HCT116 (cell line): ENCODE measurements around the gene SIK3. TPM values are rescaled to one million over a fixed set of nuclear protein-coding genes. Genes with fewer than 3 reads are reported as not detected.

Source experiments
- ATAC-seq: fragments of 200-7000 bp; cut with Tn5 transposase; 2 replicates; pipeline ENCODE4 v1.9.1; 2020; ENCODE audit warnings: mild to moderate bottlenecking, moderate library complexity
- BruUV-seq: library from RNA; stranded (reverse); fragments of 400-500 nt; replicated peaks from 2 replicates; lab custom pipeline; 2021; lab: Mats Ljungman, UMichigan
- CTCF ChIA-PET: fragments of 300-600 bp; sonication (Branson Sonifier 250); formaldehyde crosslinking; loops from one replicate; lab custom pipeline; 2021; ENCODE audit warnings: antibody characterized with exemption; lab: Charles Lee
- POLR2A ChIA-PET: fragments of 300-600, 350-600 bp; sonication (Branson Sonifier 250); formaldehyde crosslinking; loops from one replicate; lab custom pipeline; 2021; ENCODE audit warnings: antibody characterized with exemption; lab: Charles Lee
- RAD21 ChIA-PET, 2 experiments: fragments of 300-600 bp; sonication (Branson Sonifier 250); formaldehyde crosslinking; loops; one replicate each; lab custom pipeline; 2023; ENCODE audit warnings: low total read pairs in 2 of 2; ENCODE audit not compliant: uncharacterized antibody in 2 of 2, unreplicated experiment in 2 of 2, low non-redundant PET in 1 of 2; lab: Charles Lee
- DNase-seq: peaks from one replicate; pipeline ENCODE4 v3.0.0-alpha.2; 2010; ENCODE audit warnings: low read depth, low spot score
- H2AFZ ChIP-seq: fragments of 200-600 bp; shearing (Covaris generic), sonication (generic); 2 replicates; pipeline ENCODE4 v1.6.1; 2017; ENCODE audit warnings: low read depth, mixed run types, mixed read lengths, antibody characterized with exemption, low read length; ENCODE audit not compliant: poor library complexity, severe bottlenecking
- H3K27ac ChIP-seq: 2 replicates; pipeline ENCODE4 v1.5.1; 2012; ENCODE audit warnings: low read depth, low read length
- H3K27me3 ChIP-seq: fragments of 200-600 bp; sonication (generic); 2 replicates; pipeline ENCODE4 v1.6.1; 2016; ENCODE audit warnings: mixed run types, low read length, mixed read lengths; ENCODE audit not compliant: insufficient read depth
- H3K36me3 ChIP-seq, 2 experiments: fragments of 200-500 bp in 1 of 2; fragments of 200-600 bp in 1 of 2; sonication (Bioruptor generic) in 1 of 2; sonication (generic) in 1 of 2; 2 replicates each; pipeline versions ENCODE4 v1.5.1 to v1.6.1; 2014 to 2016; ENCODE audit warnings: low read length in 2 of 2, inconsistent platforms in 1 of 2, mixed read lengths in 1 of 2, mixed run types in 1 of 2; ENCODE audit not compliant: insufficient read depth in 2 of 2, control insufficient read depth in 1 of 2
- H3K4me1 ChIP-seq, 2 experiments: fragments of 200-600 bp in 1 of 2; sonication (generic) in 1 of 2; 2 replicates each; pipeline versions ENCODE4 v1.5.1 to v1.6.1; 2012 to 2017; ENCODE audit warnings: low read length in 2 of 2, inconsistent platforms in 1 of 2, mild to moderate bottlenecking in 1 of 2, mixed read lengths in 1 of 2, mixed run types in 1 of 2, moderate library complexity in 1 of 2; ENCODE audit not compliant: insufficient read depth in 2 of 2, control insufficient read depth in 1 of 2
- H3K4me2 ChIP-seq: fragments of 200-600 bp; sonication (generic); 2 replicates; pipeline ENCODE4 v1.6.1; 2017; ENCODE audit warnings: mixed run types, low read length, mixed read lengths
- H3K4me3 ChIP-seq, 2 experiments: fragments of 200-600 bp in 1 of 2; sonication (generic) in 1 of 2; replicated peaks in 1 of 2; 2 replicates each; pipeline ENCODE4 v1.5.1; 2011 to 2016; ENCODE audit warnings: low read length in 2 of 2, control low read depth in 1 of 2, low read depth in 1 of 2, mild to moderate bottlenecking in 1 of 2, mixed read lengths in 1 of 2, mixed run types in 1 of 2
- H3K79me2 ChIP-seq: fragments of 200-600 bp; sonication (generic); 2 replicates; pipeline ENCODE4 v1.6.1; 2017; ENCODE audit warnings: mild to moderate bottlenecking, mixed run types, low read length, moderate library complexity, mixed read lengths; ENCODE audit not compliant: insufficient read depth
- H3K9ac ChIP-seq: fragments of 200-600 bp; sonication (generic); 2 replicates; pipeline ENCODE4 v1.6.1; 2016; ENCODE audit warnings: low read length, mixed read lengths
- H3K9me2 ChIP-seq: fragments of 200-600 bp; sonication (generic), shearing (Covaris generic); 2 replicates; pipeline ENCODE4 v1.6.1; 2017; ENCODE audit warnings: mixed run types, mild to moderate bottlenecking, moderate library complexity; ENCODE audit not compliant: insufficient read depth
- H3K9me3 ChIP-seq, 2 experiments: fragments of 200-500 bp in 1 of 2; fragments of 200-600 bp in 1 of 2; sonication (Bioruptor generic) in 1 of 2; sonication (generic) in 1 of 2; 2 replicates each; pipeline ENCODE4 v1.6.1; 2014 to 2017; ENCODE audit warnings: low read length in 2 of 2, mixed read lengths in 2 of 2, inconsistent platforms in 1 of 2, low read depth in 1 of 2, mild to moderate bottlenecking in 1 of 2, mixed run types in 1 of 2, moderate library complexity in 1 of 2; ENCODE audit not compliant: control insufficient read depth in 1 of 2, insufficient read depth in 1 of 2
- H4K20me1 ChIP-seq: fragments of 200-600 bp; sonication (generic), shearing (Covaris generic); 2 replicates; pipeline ENCODE4 v1.6.1; 2017; ENCODE audit warnings: mixed run types, mild to moderate bottlenecking, moderate library complexity; ENCODE audit not compliant: insufficient read depth
- ATF3 ChIP-seq: IDR thresholded peaks from 2 replicates; pipeline ENCODE4 v1.6.1; 2012
- CBX3 ChIP-seq: IDR thresholded peaks from 2 replicates; pipeline ENCODE4 v1.6.1; 2012; ENCODE audit warnings: low read depth
- CEBPB ChIP-seq: IDR thresholded peaks from 2 replicates; pipeline ENCODE4 v1.6.1; 2012; ENCODE audit warnings: low read depth
- EGR1 ChIP-seq: IDR thresholded peaks from 2 replicates; pipeline ENCODE4 v1.6.1; 2012; ENCODE audit warnings: low read depth
- ELF1 ChIP-seq: IDR thresholded peaks from 2 replicates; pipeline ENCODE4 v1.6.1; 2012; ENCODE audit warnings: low read depth, borderline replicate concordance
- EZH2 ChIP-seq: fragments of 200-600 bp; sonication (generic); IDR thresholded peaks from 2 replicates; pipeline ENCODE4 v1.6.1; 2017; ENCODE audit warnings: antibody characterized with exemption, mixed run types
- EZH2phosphoT487 ChIP-seq: fragments of 200-600 bp; IDR thresholded peaks from 2 replicates; pipeline ENCODE4 v1.6.1; 2018; ENCODE audit warnings: antibody characterized with exemption, borderline replicate concordance
- POLR2A ChIP-seq: IDR thresholded peaks from 2 replicates; pipeline ENCODE4 v1.7.0; 2011; ENCODE audit warnings: borderline replicate concordance; ENCODE audit not compliant: insufficient read depth, insufficient read length; ENCODE audit errors: extremely low read depth
- REST ChIP-seq: IDR thresholded peaks from 2 replicates; pipeline ENCODE4 v1.6.1; 2012; ENCODE audit warnings: low read depth
- TCF7L2 ChIP-seq: IDR thresholded peaks from 2 replicates; pipeline ENCODE4 v1.7.0; 2011; ENCODE audit warnings: borderline replicate concordance, inconsistent platforms; ENCODE audit not compliant: insufficient read depth, insufficient read length; ENCODE audit errors: extremely low read depth
- intact Hi-C: fragments of 100-400 bp; cut with micrococcal nuclease; formaldehyde crosslinking; loops from 2 replicates; pipeline ENCODE4 v1.10.0; 2022
- total RNA-seq: library from RNA; stranded (reverse); gene quantifications from one replicate; pipeline ENCODE4 v1.2.1, GENCODE V29; 2021; ENCODE audit not compliant: unreplicated experiment

Gene SIK3
- total RNA-seq, 1 experiment from 2014 or later: 21.0 TPM

- BruUV-seq: no TSS peak
- Histone ChIP-seq H3K36me3 (no peaks in the 10 kb centered on the region; a peak in 1 of 4 replicates), H3K27ac (no peak overlapping the region), H3K9me3 (no peaks in the 10 kb centered on the region), H2AFZ (no peak overlapping the region), H3K4me1 (no peaks in the 10 kb centered on the region), H4K20me1 (no peaks in the 10 kb centered on the region), H3K27me3 (no peaks in the 10 kb centered on the region), H3K79me2 (no peaks in the 10 kb centered on the region), H3K4me2 (no peak overlapping the region), H3K4me3 (no peak overlapping the region), H3K9ac (no peak overlapping the region), H3K9me2 (no peaks in the 10 kb centered on the region)
- CTCF ChIA-PET: interaction anchor here (0.5 to 2.1 kb wide), 3 partner anchors 10 to 309 kb away, joined by 3 to 5 read pairs (median 3); partner anchors contain the start of gene APOA5
- RAD21 ChIA-PET: no interaction called here
- POLR2A ChIA-PET: no interaction called here
- ATAC-seq (no peak), DNase-seq (no peak)
- intact Hi-C loops: no loop called here
- TF ChIP-seq POLR2A (no peak), REST (no peak), EZH2phosphoT487 (no peak), TCF7L2 (no peak), CEBPB (no peak), EZH2 (no peak), EGR1 (no peak), ATF3 (no peak), CBX3 (no peak), ELF1 (no peak)
Measured at GRCh38 chr11:116821050-116821918, 276.9 kb downstream of the SIK3 start.
